Ishikawa (cell line): Measurements from ENCODE around the gene CXCL13.

Experiments
- CEBPB ChIP-seq: IDR thresholded peaks from 2 replicates; pipeline ENCODE4 v1.6.1; 2012
- EP300 ChIP-seq: IDR thresholded peaks from 2 replicates; pipeline ENCODE4 v1.6.1; 2012; ENCODE audit warnings: borderline replicate concordance
- FOXM1 ChIP-seq: IDR thresholded peaks from 2 replicates; pipeline ENCODE4 v1.6.1; 2012; ENCODE audit warnings: low read depth, borderline replicate concordance
- NFIC ChIP-seq: IDR thresholded peaks from 2 replicates; pipeline ENCODE4 v1.6.1; 2012
- RAD21 ChIP-seq: IDR thresholded peaks from 2 replicates; pipeline ENCODE4 v1.6.1; 2012; ENCODE audit warnings: low read depth
- REST ChIP-seq: IDR thresholded peaks from 2 replicates; pipeline ENCODE4 v1.6.1; 2012; ENCODE audit warnings: low read depth, mild to moderate bottlenecking
- TAF1 ChIP-seq: IDR thresholded peaks from 2 replicates; pipeline ENCODE4 v1.6.1; 2012; ENCODE audit warnings: low read depth, mild to moderate bottlenecking
- TCF12 ChIP-seq: IDR thresholded peaks from 2 replicates; pipeline ENCODE4 v1.6.1; 2012; ENCODE audit warnings: low read depth
- TEAD4 ChIP-seq: IDR thresholded peaks from 2 replicates; pipeline ENCODE4 v1.6.1; 2012
- ZBTB7A ChIP-seq: IDR thresholded peaks from 2 replicates; pipeline ENCODE4 v1.6.1; 2012; ENCODE audit warnings: low read depth
- TF ChIP-seq, protein P1 (sequence below): IDR thresholded peaks from 2 replicates; pipeline ENCODE4 v1.6.1; 2012

Gene CXCL13

DNA sequence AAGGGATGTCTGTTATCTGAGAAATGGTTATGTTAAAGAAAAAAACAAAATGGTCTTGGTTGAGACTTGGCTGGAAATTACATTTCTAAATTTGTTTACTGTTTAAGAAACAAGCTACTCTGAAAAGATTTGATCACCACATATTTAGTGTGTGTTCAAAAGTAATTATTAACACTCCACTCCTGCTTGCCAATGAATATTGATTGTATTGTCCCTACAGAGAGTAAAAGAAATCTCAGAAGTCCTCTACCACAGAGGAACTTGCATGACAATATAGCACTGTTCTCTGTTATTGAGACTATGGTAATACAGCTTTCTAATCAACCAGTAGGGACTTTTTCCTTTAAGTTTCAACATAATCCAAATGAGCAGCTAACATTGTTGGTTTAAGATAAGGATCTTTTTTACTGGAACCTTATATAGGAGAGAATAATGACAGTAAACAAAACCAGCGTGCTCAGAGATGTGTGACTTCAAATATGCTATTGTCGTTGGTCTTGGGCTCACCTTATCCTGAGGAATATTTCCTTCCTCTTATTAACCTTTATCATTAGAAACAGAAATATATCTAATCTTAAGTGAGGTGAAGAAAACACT is 47.6 kb downstream of the CXCL13 start:
- no peak for TF ChIP-seq FOXM1
- TF ChIP-seq RAD21: no peak
- TF ChIP-seq EP300: no peak
- no peak for TF ChIP-seq REST
- TF ChIP-seq CEBPB: no peak
- TF ChIP-seq, protein P1, sequence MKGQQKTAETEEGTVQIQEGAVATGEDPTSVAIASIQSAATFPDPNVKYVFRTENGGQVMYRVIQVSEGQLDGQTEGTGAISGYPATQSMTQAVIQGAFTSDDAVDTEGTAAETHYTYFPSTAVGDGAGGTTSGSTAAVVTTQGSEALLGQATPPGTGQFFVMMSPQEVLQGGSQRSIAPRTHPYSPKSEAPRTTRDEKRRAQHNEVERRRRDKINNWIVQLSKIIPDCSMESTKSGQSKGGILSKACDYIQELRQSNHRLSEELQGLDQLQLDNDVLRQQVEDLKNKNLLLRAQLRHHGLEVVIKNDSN: no peak
- no peak for TF ChIP-seq ZBTB7A
- TF ChIP-seq TEAD4: no peak
- TF ChIP-seq TCF12: no peak
- TF ChIP-seq NFIC: no peak
- TF ChIP-seq TAF1: no peak
